KG1 (cell line): Measurements from ENCODE around the gene COL12A1.
"Not testable (repeated sequence)": the region's sequence is repeated elsewhere in the genome, so short reads cannot be mapped to it uniquely, and the experiment has no call there.

Experiments used
- DNase-seq: peaks from one replicate; lab custom pipeline; 2025; lab: John Stamatoyannopoulos, UW

The COL12A1 gene

GRCh38 chr6:75211920-75212590 lies 6.2 kb upstream of the COL12A1 start:
- no peak for DNase-seq

DNA sequence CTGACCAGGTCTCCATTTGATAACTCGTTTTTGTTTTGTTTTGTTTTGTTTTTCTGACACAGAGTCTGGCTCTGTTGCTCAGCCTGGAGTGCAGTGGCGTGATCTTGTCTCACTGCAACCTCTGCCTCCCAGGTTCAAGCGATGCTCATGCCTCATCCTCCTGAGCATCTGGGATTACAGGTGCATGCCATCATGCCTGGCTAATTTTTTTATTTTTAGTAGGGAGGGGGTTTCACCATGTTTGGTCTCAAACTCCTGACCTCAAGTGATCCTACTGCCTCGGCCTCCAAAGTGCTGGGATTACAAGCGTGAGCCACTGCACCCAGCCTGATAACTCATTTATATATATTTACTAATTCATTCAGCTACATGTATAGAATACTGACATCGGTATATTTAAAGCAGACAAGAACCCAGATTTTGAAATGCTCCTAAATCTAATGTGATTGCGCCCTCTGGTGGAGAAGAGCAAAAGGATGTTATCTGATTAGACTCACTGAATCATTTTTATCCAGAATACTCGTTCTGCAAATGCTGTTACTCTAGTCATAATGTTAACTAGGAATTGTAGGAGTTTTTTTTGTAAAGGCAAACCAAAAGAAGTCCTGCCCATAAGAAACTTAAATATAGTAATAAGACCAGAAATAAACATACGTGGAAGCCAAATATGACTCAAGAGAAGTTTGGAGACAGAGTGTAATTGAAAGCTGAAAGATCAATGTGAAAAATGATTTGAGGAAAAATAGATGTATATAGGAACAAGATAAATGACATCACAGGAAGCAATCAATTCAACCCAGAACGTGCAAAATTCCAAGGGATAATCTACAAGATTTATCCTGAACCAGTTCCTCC lies 5.3 kb upstream of the COL12A1 start:
- peak; percentile 22 for DNase-seq

GRCh38 chr6:75209184-75209723 lies 3.4 kb upstream of the COL12A1 start:
- DNase-seq: no peak

GRCh38 chr6:75208298-75209183 lies 2.7 kb upstream of the COL12A1 start:
- peak; percentile 79 for DNase-seq

DNA sequence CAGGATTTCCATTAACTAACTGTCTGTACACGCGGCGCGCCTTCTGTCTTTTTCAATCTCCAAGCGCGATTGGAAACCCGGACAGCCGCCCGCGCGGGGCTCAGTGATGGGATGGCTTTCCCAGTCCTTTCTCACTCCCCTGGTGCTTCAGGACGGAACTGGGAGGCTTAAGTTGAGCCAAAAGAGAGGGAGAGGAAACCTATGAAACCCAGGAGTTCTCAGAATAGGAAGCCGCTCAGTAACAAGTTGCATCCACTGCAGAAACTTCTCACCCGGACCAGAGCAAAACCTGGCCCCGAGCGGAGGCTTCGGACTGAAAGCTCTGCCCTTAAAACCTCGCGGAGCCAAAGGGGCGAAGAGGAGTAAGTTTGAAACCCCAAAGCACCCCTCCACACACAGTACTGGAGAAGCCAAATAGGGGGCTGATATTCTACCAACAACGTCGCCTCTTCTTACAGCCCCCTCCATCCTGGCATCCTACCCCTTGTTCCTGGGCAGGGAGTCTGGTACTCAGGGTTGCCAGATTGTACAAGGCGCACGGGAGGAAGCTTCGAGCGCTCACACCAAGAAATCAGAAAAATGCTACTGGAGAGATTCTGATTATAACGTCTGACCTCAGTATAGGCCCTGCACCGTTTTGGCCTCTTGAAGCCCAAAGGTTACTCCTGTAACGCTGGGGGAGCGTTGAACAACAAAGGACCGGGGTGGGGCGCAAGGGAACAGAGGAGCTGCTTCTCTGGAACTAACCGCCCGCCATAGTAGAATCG lies 906 bp upstream of the COL12A1 start:
- no peak for DNase-seq

- no peak for DNase-seq
Measured at GRCh38 chr6:75204959-75205775, 686 bp downstream of the COL12A1 start.

- peak; percentile 50 for DNase-seq
Measured at GRCh38 chr6:75204217-75204958, 1.5 kb downstream of the COL12A1 start.

DNA sequence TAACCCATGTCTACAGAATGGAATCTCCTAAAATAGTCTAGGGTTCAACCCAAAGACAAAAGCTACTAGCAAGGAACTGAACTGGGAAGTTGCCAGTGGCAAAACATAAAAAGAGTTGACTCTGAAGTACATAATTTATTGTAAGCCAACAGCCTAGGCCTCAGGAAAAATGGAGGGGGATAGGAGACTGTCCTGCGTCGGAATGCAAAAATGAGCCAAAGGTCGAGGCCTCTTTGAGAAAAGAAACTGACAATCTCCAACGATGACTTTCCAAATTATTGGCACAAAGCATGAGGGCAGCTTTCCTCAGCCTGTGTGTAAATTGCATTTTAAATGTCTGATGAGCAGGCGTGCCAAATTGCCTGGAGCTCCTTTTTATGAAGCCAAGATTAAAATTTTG lies 2.1 kb downstream of the COL12A1 start:
- no peak for DNase-seq

- no peak for DNase-seq
Measured at GRCh38 chr6:75202676-75203131, 3.1 kb downstream of the COL12A1 start.

DNA sequence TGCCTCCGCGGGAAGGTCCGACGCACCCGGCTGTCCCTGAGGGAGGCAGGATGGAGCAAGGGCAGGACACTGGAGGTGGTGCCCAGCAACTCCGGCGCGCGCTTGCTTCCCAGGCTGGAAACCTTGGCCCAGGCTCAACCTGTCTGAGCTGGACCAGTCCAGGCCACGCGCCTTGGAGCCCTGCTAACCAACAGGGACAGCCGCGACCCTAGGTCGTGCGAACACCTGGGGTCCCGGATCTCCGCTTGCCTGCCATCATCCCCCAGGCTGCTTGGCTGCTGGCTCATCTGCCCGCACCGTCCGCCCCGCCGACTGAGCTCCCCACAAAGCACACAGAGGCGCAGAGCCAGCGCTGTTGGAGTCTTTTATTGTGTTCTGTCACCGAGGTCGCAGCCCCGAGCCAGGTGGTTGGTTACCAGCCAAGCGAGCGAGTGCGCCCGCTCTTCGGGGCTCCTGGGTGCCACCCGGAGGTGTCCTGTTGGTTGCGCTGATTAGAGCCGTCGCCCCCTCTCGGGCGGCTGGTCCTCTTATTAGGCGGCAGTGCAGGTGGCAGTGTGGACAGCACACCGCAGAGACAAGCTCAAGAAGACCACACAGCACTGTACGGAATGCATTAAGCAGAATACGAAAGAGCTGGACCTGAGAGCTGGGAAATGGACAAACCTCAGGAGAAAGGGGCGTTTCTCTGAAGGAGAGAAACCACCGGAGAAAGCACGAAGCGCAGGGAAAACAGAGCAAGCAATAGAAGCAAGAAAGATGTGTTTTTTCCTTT lies 3.8 kb downstream of the COL12A1 start:
- DNase-seq: no peak

GRCh38 chr6:75201021-75201420 lies 4.8 kb downstream of the COL12A1 start:
- no peak for DNase-seq

- DNase-seq: no peak
Measured at GRCh38 chr6:75199889-75200288, 6.0 kb downstream of the COL12A1 start.

DNA sequence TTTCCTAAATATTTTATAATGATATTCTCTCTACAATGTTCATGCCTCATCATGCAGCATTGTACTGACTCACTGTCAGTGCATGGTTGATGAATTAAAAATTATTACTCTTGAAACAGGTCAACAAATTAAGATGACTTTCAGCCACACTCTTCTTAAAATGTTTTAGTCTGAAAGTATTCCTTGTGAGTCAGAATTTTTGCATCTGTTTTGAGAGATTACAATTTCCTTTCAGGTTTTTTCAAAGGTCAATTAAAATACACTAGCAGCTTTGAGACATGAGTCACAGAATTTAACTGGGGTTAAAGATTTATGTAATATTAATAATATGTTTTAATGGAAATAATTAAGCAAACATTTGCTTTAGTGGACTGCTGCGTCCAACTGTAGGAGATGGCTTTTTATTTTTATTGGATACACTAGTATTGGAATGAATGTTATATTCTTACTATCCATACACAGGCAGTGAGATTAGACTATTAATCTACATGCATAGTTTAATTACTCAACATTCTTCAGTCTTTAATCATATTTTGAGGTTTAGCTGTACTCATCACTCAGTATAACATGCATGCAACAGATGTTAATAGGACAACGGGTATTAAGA lies 9.7 kb downstream of the COL12A1 start:
- no peak for DNase-seq

GRCh38 chr6:75188221-75188925 lies 17.5 kb downstream of the COL12A1 start:
- no peak for DNase-seq

DNA sequence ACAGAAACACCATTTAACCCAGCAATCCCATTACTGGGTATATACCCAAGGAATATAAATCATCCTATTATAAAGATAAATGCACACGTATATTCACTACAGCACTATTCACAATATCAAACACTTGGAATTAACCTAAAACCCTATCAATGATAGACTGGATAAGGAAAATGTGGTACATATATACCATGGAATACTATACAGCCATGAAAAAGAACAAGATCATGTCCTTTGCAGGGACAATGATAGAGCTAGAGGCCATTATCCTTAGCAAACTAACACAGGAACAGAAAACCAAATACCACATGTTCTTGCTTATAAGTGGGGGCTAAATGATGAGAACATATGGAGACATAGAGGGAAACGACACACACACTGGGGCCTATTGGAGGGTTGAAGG lies 19.3 kb downstream of the COL12A1 start:
- not testable (repeated sequence) for DNase-seq

DNA sequence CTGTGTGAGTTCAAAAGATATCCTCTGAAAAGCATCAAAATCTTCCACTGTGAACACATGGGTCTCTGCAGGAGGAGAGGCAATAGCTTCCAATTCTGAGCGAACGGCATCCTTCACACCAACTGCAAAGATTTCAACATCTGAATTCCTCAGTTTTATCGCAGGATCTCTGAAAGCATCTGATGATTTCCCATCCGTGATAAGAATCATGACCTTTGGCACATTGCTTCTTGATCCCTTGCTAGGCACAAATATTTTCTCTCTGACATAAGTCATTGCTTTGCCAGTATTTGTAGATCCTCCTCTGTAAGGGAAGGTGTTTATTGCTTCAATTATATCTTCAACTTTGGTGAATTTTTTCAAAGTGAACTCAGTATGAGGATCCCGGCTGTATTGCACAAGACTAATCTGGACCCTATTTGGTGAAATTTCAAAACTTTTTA lies 22.7 kb downstream of the COL12A1 start:
- no peak for DNase-seq

GRCh38 chr6:75180864-75181263 lies 25.0 kb downstream of the COL12A1 start:
- no peak for DNase-seq

DNA sequence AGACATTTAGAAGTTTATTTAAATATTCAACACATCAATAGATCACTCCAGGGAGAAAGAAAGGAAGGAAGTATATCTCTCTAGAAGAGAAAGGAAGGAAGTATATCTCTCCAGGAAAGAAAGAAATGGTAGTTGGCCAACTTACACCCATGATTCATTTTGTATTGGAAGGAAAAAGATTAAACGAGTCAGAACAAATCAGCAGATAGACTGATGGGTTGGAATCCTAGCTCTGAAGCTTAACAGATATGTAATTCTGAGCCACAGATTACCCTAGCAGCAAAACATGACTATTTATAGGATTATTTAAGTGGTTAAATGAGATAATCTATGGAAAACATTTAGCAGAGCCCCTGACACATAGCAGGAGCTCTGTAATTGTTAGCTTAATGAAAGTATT lies 27.1 kb downstream of the COL12A1 start:
- no peak for DNase-seq
